Heart left ventricle (tissue), 16 donors: ENCODE results near the gene SUPT3H. TPM values are rescaled to one million over a fixed set of nuclear protein-coding genes. Genes with fewer than 3 reads are reported as not detected.

ENCODE experiments used
- ATAC-seq, 4 donors: fragments of 200-7000 bp; cut with Tn5 transposase; one replicate each; pipeline ENCODE4 v1.9.1; 2020 to 2022; ENCODE audit warnings: moderate library complexity in 4 of 4, mild to moderate bottlenecking in 3 of 4, moderate number of reproducible peaks in 1 of 4
- DNase-seq, 5 donors: peaks; one replicate each; pipeline ENCODE4 v3.0.0-alpha.2; 2020
- H3K27ac ChIP-seq, 12 donors: fragments of 200-600 bp; sonication (generic) in 4 of 12; one replicate each; pipeline versions ENCODE4 v1.5.0 to v1.8.0; 2016 to 2022; ENCODE audit warnings: mild to moderate bottlenecking in 2 of 12
- H3K27me3 ChIP-seq, 9 donors: fragments of 200-600 bp; sonication (generic) in 2 of 9; one replicate each; pipeline versions ENCODE4 v1.5.1 to v1.8.0; 2016 to 2022; ENCODE audit warnings: mild to moderate bottlenecking in 3 of 9
- H3K36me3 ChIP-seq, 9 donors: fragments of 200-600 bp; sonication (generic) in 2 of 9; one replicate each; pipeline versions ENCODE4 v1.5.0 to v1.8.0; 2018 to 2022; ENCODE audit warnings: mild to moderate bottlenecking in 2 of 9
- H3K4me1 ChIP-seq, 12 donors: fragments of 200-600 bp; sonication (generic) in 4 of 12; one replicate each; pipeline versions ENCODE4 v1.5.0 to v1.8.0; 2016 to 2022; ENCODE audit warnings: mild to moderate bottlenecking in 3 of 12
- H3K4me3 ChIP-seq, 12 donors: fragments of 200-600 bp; sonication (generic) in 4 of 12; one replicate each; pipeline versions ENCODE4 v1.5.0 to v1.8.0; 2017 to 2022; ENCODE audit warnings: mild to moderate bottlenecking in 9 of 12, moderate library complexity in 4 of 12
- H3K9me3 ChIP-seq, 12 donors: fragments of 200-600 bp; sonication (generic) in 4 of 12; one replicate each; pipeline versions ENCODE4 v1.5.0 to v1.8.0; 2016 to 2022; ENCODE audit warnings: mild to moderate bottlenecking in 1 of 12
- CTCF ChIP-seq, 12 donors: fragments of 200-600 bp; sonication (generic) in 4 of 12; IDR thresholded peaks; one replicate each; pipeline versions ENCODE4 v1.5.0 to v1.8.0; 2018 to 2022; ENCODE audit warnings: antibody characterized with exemption in 12 of 12, mild to moderate bottlenecking in 5 of 12
- POLR2A ChIP-seq, 2 donors: fragments of 450-650 bp; IDR thresholded peaks; one replicate each; pipeline ENCODE4 v1.6.1; 2017; ENCODE audit warnings: antibody characterized with exemption in 2 of 2, mild to moderate bottlenecking in 2 of 2, moderate library complexity in 2 of 2
- WGBS, 4 donors: extraction: QIAGEN DNeasy Blood & Tissue Kit in 2 of 4; methylation state at CpG; one replicate each; pipeline versions ENCODE4 v1.1.5 to v1.1.7; 2013 to 2018; 5-methylcytosine and 5-hydroxymethylcytosine counted together
- intact Hi-C, 10 donors: fragments of 100-400 bp; cut with DNase I; formaldehyde crosslinking; loops; one replicate each; pipeline versions ENCODE4 v1.11.1 to v1.14.2; 2022
- polyA plus RNA-seq, 2 donors: library from polyadenylated mRNA; stranded (reverse); fragments of 200-250 nt; gene quantifications; one replicate each; pipeline ENCODE4 v1.2.3, GENCODE V29; 2013
- total RNA-seq, 9 donors: library from RNA; depleted of rRNA in 2 of 9; stranded (reverse); fragments of >200 nt in 2 of 9; fragmentation: NEBNext Ultra II Directional in 3 of 9; extraction: Animal tissue kit (Norgen Biotek cat#: 25700) in 3 of 9; gene quantifications; one replicate each; pipeline versions ENCODE4 v1.1.0 to v1.2.4, GENCODE V29; 2016 to 2023
- donor health status: ischemic (EF 13 %, LVEDD 7.1; RV severe dilation, severe dysfunction).
- donor health status: healthy with polysubstance abuse.
- donor health status: DM: no; HTN: yes; CAD: no.
- donor health status: DM: no; HTN: no; CAD: no.
- donor health status: ischemic (EF 25% LVEDD 6.9; RV normal size, moderate dysfunction).
- donor health status: ischemic (EF 25% LVEDD 5.7; RV mildly dilated, moderate dysfunction).
- donor health status: healthy.
- donor health status: DM: yes; HTN: yes; CAD: no.
- donor health status: ischemic (EF 35%, LVEDD 5.7; RV mildly dilated, moderate dysfunction).
- donor health status: nonischemic (EF 11% LVEDD 7.7; RV severe dilation, severe dysfunction).
- donor health status: DM: yes; HTN: yes; CAD: no.
- donor health status: PGD.
- donor health status: ischemic (EF 29% LVEDD 5.4; RV normal size, mild dysfunction).
- donor health status: nonischemic (EF 23%, LVEDD 6.1; RV moderate dilation, normal function).

Gene SUPT3H
- total and polyA plus RNA-seq, 11 donors, result 1.5 to 8.1 (median 4.1) TPM

- DNase-seq (no peak), ATAC-seq (no peak)
- H3K4me3 ChIP-seq, result no peak overlapping the region
- no peaks in the 10 kb centered on the region for H3K27me3 ChIP-seq
- peaks cover 0 to 10% (median under 1%) of the 10 kb centered on the region in 12 donors for H3K9me3 ChIP-seq
- H3K27ac ChIP-seq, result no peak overlapping the region
- TF ChIP-seq POLR2A (IDR thresholded peaks at IDR 0.05) (no peak), CTCF (IDR thresholded peaks at IDR 0.05) (no peak)
- WGBS, 4 donors, result 91 to 95% (median 92%) methylated on average over 3 of the region's 3 CpGs
- H3K36me3 ChIP-seq, result no peaks in the 10 kb centered on the region
- intact Hi-C loops, result no loop called here
- H3K4me1 ChIP-seq, result no peaks in the 10 kb centered on the region
Observed at GRCh38 chr6:45084257-45084656, 293.5 kb downstream of the SUPT3H start.

GRCh38 chr6:45082091-45082490 lies 295.6 kb downstream of the SUPT3H start:
- DNase-seq, result no peak
- TF ChIP-seq CTCF (IDR thresholded peaks at IDR 0.05) (no peak), POLR2A (IDR thresholded peaks at IDR 0.05) (no peak)
- WGBS, 4 donors, result 77 to 90% (median 85%) methylated on average over 1 of the region's 1 CpG
- intact Hi-C loops, result no loop called here
- Histone ChIP-seq H3K27ac (no peak overlapping the region), H3K27me3 (no peaks in the 10 kb centered on the region), H3K4me1 (no peaks in the 10 kb centered on the region), H3K36me3 (no peaks in the 10 kb centered on the region), H3K9me3 (peaks cover 0 to 27% (median 14%) of the 10 kb centered on the region in 12 donors), H3K4me3 (no peak overlapping the region)
- ATAC-seq, result no peak

- DNase-seq (no peak), ATAC-seq (no peak)
- WGBS, 4 donors, result 94 to 98% (median 95%) methylated on average over 1 of the region's 1 CpG
- Histone ChIP-seq H3K27me3 (no peaks in the 10 kb centered on the region), H3K4me3 (no peak overlapping the region), H3K27ac (no peak overlapping the region), H3K9me3 (peaks cover 0 to 27% (median 14%) of the 10 kb centered on the region in 12 donors), H3K4me1 (no peaks in the 10 kb centered on the region), H3K36me3 (no peaks in the 10 kb centered on the region)
- TF ChIP-seq POLR2A (IDR thresholded peaks at IDR 0.05) (no peak), CTCF (IDR thresholded peaks at IDR 0.05) (no peak)
- intact Hi-C loops, result no loop called here
Observed at GRCh38 chr6:45081634-45082033, 296.1 kb downstream of the SUPT3H start.

GRCh38 chr6:45078432-45078831 lies 299.3 kb downstream of the SUPT3H start:
- ATAC-seq (no peak), DNase-seq (no peak)
- Histone ChIP-seq H3K27me3 (no peaks in the 10 kb centered on the region), H3K9me3 (peaks cover 0 to 23% (median 14%) of the 10 kb centered on the region in 12 donors), H3K4me3 (no peak overlapping the region), H3K27ac (no peak overlapping the region), H3K4me1 (peaks cover 0 to 13% (median 0%) of the 10 kb centered on the region in 12 donors), H3K36me3 (no peaks in the 10 kb centered on the region)
- TF ChIP-seq POLR2A (IDR thresholded peaks at IDR 0.05), result no peak
- TF ChIP-seq CTCF (IDR thresholded peaks at IDR 0.05), result no peak
- intact Hi-C loops, result no loop called here
- 95 to 99% (median 97%) methylated on average over 3 of the region's 3 CpGs for WGBS, 4 donors
